ENCODE results near the gene CALR3.

- no peak for TF ChIP-seq CTCF (IDR thresholded peaks at IDR 0.05)
- TF ChIP-seq EP300 (IDR thresholded peaks at IDR 0.05; ENCODE audit: low read depth): no peak
- TF ChIP-seq POLR2AphosphoS5 (IDR thresholded peaks at IDR 0.05): no peak
Observed at GRCh38 chr19:16444269-16444600, 51.7 kb downstream of the CALR3 start.

All from transverse colon (tissue), 4 donors.